GM12891 (cell line): Measurements from ENCODE around the gene ARMCX6.

Source experiments
- PAX5 ChIP-seq: IDR thresholded peaks from 2 replicates; pipeline ENCODE4 v1.6.1; 2011; ENCODE audit warnings: low read length, moderate library complexity, mild to moderate bottlenecking; ENCODE audit not compliant: insufficient read depth, severe bottlenecking
- POLR2A ChIP-seq: IDR thresholded peaks from 2 replicates; pipeline ENCODE4 v1.6.1; 2011; ENCODE audit warnings: low read depth, low read length, control low read depth
- POLR2AphosphoS5 ChIP-seq: IDR thresholded peaks from 2 replicates; pipeline ENCODE4 v1.6.1; 2011; ENCODE audit warnings: low read depth, low read length, control low read depth
- POU2F2 ChIP-seq: IDR thresholded peaks from 2 replicates; pipeline ENCODE4 v1.6.1; 2011; ENCODE audit warnings: low read depth, mild to moderate bottlenecking, control low read depth, low read length, moderate library complexity
- SPI1 ChIP-seq: IDR thresholded peaks from 2 replicates; pipeline ENCODE4 v1.6.1; 2011; ENCODE audit warnings: low read depth, low read length, control low read depth
- TAF1 ChIP-seq: IDR thresholded peaks from 2 replicates; pipeline ENCODE4 v1.6.1; 2011; ENCODE audit warnings: low read depth, low read length, control low read depth

DNA sequence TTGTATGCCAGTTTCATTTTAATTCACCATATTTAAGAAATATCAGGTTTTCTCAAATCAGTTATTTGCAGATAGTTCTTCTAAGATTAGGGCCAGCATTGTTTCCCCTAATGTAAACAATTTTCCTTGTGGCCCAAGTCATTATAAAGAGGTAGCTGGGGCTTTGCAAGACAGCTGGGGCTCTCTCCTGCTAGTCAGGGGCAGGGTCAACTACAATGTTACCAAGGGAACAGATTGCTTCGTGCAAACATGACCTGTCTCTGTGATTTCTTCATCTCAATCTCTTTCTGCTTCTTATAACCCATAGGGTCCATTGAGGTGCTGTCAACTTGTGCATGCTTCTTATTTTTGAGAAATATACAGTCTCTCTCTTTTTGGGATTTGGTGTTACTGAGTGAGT is 12.1 kb downstream of the ARMCX6 start:
- TF ChIP-seq POLR2AphosphoS5 (no peak), TAF1 (no peak), POLR2A (no peak), SPI1 (no peak), PAX5 (no peak), POU2F2 (no peak)
